Medulla oblongata (tissue), 1 donor: ENCODE results near the gene RFX8.
"Not testable (repeated sequence)": the region's sequence is repeated elsewhere in the genome, so short reads cannot be mapped to it uniquely, and the experiment has no call there.

ENCODE experiments used
- DNase-seq: peaks from one replicate; pipeline ENCODE4 v3.0.0-alpha.2; 2015; ENCODE audit errors: extremely low spot score

Gene RFX8

DNA sequence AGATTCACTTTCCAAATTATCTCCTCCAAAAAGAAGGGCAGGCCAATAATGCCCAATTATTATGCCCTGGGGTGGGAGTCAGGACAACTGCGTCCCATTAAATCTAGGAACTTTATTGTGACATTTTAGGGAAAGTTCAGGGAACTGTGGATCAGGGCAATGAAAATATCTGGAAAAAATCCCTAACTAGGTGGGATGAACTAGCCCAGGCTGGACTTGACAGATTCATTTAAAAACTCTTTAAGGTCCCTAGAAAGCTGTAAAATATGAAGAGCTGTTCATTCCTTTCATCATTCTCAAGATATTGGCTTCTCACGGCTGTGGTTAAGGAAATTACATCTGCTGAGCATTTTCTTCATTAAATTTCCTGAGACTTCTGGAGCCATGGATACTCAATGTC is 95.8 kb downstream of the RFX8 start:
- DNase-seq, result no peak

DNA sequence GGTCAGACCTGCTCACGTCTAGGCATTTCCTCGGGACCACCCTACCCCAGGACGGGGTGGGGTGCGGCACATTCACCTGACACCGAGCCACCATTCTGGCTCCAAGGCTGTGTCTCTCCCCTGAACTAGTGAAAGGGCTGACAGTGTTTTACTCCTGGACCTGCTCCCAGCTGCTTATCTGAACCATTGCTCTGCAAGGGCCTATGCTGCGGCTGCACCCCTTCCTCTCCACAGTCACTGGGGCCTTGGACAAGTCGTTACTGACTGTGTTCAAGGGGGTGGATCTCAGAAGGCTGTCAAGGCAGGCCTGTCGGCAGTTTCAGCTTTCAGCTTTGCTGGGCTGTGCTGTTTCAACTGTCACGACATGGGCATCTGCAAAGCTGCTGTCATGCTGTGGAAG is 99.3 kb downstream of the RFX8 start:
- DNase-seq, result no peak

DNA sequence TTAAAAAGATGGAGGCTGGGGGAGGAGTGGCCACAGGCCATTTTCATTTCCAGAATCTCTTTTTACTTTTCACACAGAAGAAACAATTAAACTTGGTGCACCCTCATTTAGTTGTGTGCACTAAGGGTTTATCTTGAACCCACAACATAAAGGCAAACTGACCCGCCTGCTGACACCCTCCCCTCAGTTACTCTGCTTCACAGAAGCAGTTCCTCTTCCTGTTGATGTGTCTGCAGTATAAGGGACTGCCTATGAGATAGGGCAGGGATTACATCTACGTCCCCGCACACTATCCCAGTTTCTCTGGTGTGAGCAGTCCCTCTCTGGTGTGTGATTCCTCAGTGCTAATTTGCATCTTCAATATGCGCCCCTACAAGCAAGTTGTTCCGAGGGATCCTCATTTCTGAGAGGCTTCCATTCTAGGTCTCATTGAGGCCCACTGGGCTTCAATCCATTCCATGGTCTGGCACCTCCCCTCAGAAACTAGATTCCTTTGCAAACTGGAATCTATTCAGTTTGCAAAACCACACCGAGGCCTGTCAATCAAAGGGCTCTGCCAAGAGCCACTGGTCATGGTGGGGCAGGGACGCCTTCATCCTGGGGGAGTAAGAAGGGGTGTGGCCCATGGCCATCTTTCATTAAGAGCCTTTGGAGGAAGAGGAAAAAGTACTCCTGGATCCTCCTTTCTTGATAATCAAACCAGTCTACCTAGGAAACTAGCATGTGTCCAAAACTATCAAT is 99.9 kb downstream of the RFX8 start:
- no peak for DNase-seq

DNA sequence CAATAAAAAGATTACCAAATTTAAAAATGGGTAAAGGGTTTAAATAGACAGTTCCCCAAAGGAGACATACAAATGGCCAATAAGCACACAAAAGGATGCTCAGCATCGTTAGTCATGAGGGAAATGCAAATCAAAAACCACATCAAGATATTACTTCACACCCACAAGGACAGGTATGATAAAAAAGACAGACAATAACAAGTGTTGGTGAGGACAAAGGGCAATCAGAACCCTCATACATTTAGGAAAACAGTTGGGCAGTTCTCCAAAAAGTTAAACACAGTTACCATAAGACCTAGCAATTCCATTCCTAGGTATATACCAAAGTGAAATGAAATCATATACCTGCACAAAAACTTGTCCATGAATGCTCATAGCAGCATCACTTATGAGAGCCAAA is 102.1 kb downstream of the RFX8 start:
- DNase-seq, result no peak

DNA sequence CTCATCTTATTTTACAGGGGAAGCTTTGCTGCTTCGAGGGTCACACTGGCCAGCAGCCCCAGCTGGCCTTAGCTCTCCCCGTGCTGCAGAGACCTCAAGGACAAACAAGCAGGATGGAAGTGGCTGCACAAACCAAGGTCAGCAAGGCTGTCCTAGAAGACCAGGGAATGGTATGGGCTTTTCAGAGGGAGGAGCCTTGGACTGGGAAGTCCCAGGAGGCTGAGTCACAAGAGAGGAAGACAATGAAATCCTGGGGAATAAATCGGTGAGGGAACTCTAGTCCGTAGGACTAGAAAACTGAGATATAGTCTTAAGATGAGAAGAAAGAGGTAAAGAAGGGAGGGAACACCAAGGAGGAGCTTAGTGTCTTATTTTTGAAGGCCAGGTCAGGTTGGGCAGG is 103.3 kb downstream of the RFX8 start:
- DNase-seq, result no peak

DNA sequence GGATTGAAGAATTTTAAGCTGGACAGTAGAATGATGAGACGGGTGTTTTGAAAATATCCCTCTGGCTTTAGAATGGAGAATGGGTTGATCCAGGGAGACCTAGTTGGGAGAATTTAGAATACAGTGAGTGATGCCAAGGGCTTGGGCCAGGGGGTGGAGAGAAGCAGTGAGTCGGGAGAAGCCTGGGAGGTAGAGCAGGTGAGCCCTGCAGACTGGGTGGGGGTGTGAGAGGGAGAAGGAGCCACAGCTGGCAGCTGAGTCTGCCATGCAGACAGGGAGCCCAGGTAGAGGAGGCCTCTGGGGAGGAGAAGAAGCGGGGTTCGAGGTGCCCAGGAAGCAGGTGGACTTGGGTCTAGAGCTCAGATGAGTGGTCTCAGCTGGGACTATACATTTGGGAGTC is 105.8 kb downstream of the RFX8 start:
- no peak for DNase-seq

DNA sequence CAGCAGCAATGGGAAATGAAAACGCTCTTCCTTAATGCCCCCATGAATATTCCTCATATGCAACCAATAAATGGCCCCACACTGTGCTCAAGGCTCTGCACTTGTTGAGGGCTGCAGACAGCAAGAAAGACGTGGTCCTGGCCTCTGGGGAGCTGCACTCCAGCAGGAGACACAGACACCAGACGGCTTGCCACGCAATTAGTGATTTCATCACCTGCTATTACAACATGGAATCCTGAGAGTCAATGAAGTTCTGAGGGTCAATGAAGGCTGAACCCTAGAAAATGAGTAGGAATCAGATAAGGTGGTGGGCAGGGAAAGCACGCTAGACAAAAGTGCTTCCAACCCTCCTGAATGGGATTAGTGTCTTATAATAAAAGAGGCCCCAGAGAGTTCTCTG is 106.5 kb downstream of the RFX8 start:
- no peak for DNase-seq

DNA sequence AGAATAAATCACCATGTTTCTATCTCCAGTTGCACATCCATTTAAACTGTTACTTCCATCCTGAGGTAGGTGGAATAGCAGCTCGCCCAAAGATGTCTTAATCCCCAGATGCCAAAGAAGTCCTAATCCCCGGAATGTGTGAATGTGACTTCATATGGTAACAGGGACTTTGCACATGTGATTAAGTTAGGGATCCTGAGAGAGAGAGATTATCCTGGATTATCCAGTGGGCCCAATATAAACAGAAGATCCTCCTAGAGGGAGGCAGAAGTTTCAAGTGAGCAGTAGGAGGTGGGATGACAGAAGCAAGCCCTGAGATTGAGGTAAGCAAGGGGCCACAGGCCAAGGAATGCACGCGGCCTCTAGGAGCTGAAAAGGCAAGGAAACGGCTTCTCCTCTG is 107.4 kb downstream of the RFX8 start:
- no peak for DNase-seq

DNA sequence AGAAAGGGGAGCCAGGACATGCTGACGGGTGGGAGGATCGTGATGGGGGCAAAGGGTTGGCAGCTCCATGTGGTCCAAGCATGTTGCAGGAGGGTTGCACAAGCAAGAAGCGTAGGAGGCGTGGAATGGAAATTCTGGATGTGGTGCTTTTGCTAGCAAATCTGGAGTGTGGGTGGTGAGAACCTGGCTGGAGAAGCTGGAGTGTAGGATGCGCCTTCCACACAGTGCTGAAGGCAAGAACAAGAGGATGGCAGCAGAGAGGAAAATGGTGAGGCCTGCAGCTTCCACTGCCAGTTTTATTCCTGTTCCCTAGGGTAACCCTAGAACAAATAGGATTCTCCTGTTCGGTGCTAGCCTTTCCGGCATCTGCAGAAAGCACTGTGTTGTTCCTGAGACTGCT is 110.0 kb downstream of the RFX8 start:
- no peak for DNase-seq

DNA sequence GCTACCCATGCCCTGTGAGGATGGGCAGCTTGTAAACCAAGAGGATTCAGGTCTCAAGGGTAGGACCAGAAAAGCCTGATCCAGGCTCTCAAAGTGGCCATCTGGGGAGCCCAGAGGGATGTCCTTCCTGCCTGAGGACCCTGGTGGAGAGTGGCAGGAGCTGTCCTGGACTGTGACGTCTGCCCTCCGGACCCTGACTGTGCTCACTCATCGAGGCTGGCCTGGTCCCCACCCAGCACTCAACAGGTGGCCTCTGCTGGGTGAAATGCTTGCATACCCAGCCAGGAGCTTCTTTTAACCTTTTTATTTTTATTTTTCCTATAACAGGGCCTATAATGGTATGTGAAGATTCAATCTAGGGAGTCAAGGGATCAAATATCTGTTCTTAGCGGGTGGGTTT is 112.1 kb downstream of the RFX8 start:
- DNase-seq, result no peak

DNA sequence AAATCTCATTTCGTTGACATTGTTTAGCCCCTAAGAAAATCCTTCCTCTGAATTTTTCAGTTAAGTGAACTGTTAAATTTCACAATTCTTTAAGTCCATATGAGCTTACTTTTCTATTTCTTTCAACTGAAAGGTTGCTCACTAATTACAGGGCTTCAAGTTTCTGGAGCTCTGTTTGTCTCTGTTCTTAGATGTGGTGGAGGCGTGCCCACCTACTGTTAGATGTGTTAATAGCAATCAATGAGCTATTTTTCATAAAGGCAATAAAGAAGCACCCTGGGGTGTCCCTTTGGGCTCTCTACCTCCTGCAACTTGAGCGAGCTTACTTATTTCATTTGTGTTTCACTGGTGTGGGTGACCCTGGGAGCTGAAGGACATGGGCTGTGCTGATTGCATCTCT is 112.6 kb downstream of the RFX8 start:
- no peak for DNase-seq

DNA sequence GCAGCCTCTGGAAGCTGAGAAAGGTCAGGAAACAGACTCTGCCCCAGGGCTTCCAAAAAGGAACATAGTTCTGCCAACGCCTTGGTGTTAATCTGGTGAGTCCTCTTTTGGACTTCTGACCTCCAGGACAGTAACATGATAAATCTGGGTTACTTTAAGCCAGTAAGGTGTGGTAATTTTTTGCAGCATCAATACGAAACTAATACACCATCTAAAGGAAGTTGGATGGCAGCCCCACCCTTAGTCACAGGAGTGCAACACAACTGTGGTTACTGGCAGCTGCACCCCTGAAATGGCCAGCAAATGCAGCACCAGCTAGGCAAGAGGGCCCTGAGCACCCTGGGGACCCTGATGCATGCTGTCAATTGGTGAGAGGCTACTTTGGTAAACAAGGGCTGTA is 113.4 kb downstream of the RFX8 start:
- no peak for DNase-seq

DNA sequence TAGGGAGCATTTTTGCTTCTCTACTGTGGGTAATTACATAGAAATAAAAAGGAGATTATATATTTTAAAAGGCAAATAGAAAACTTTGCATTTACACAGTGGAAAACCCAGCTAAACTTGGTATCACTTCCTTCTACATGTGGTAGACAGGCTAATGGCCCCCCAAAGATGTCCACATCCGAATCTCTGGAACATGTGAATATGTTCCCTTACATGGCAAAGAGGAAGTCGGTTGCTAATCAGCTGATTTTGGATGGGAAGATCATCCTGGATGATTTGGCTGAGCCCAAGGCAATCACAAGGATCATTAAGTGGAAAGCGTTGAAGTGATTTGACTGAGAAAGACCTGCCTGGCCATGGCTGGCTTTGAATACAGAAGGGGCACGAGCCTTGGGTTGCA is 113.8 kb downstream of the RFX8 start:
- DNase-seq, result no peak

DNA sequence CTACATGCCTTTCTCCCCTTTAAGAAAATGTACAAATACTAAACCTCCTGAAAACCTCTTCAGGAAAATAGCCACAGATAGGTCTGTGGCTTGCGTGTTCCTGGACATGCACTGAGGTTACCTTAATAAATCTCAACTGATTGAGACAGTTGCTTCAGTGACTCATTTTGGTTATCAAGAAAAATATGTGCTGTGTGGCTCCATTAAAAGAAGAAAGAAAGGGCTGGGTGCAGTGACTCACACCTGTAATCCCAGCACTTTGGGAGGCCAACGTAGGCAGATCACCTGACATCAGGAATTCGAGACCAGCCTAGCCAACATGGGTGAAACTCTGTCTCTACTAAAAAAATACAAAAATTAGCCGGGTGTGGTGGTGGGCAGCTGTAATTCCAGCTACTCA is 114.7 kb downstream of the RFX8 start:
- no peak for DNase-seq

DNA sequence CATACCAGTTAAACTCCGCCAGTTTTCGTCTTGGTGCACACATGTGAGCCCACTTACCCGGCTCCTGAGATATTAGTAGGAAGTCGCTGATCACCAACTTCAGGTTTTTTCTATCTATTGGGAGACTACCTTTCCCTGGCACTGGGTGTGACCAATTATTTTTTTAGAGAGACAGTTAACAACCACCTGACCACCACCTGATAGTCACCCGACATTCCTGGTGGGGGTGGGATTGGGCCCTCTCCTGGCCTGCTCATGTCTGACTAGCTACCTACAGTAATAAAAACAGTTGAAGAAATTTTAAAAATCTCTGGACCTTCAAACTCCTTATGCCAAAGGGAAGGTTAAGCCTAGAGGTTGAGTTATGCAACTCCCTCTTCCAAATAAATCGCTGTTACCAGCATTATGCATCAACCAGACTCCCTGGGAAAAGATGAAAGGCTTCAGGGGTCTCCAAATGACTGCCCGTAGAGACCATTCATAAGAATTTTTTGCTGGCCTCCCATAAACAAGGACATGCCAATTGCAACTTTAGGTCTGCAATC is 115.4 kb downstream of the RFX8 start:
- DNase-seq, result no peak

DNA sequence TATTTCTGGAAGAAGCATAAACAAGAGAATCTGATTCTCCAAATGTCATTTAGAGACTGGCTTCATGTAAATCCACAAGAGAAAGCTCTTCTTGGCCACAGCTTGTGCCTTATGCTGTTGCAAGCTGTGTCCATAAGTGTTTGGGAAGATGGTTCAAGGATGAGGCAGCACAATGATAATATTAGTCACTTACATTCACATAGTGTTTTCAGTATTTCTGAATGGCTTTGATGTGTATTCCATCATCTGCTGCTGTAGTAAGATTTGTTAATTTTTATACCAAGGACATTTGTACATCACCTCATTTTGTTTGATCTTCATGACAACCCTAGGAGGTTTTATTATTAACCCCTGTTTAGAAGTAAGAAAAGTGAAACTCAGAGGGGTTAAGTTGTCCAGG is 117.5 kb downstream of the RFX8 start:
- DNase-seq, result no peak

DNA sequence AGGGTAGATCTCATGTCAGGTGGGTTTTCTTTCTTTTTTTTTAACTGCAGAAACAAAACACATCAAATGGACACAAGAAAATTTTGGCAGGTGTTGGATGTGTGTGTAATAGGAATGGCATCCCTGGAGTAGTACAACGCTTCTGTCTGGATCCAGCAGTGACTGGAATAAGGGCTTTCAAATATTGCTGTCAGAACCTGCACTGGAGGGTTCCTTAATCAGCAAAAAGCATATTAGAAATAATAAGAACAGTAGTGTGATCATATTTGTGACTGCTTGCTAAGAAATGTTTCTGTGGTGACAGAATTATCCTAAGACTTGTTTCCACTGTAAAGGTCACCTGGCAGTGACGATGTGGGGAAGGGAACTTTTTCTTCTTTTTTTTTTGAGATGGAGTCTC is 118.4 kb downstream of the RFX8 start:
- DNase-seq, result no peak

DNA sequence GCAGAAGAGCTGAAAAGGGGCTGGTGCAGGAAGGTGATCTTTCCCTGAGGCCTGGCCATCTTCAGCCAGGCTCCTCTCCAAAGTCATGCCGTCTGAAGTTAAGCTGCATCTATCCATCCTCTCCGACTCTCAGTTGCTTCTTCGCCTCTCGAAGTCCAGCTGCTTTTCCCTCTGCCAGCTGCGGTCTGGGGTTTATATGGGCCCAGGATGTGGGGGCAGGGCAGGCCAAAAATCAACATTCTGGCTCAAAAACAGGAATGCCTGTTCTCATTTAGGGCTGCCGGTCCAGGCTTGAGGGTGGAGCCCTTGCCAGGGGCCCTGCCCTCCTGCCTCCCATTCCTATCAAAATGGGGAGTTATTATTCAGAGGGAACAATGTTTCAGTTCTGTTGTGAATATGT is 118.9 kb downstream of the RFX8 start:
- DNase-seq, result no peak

DNA sequence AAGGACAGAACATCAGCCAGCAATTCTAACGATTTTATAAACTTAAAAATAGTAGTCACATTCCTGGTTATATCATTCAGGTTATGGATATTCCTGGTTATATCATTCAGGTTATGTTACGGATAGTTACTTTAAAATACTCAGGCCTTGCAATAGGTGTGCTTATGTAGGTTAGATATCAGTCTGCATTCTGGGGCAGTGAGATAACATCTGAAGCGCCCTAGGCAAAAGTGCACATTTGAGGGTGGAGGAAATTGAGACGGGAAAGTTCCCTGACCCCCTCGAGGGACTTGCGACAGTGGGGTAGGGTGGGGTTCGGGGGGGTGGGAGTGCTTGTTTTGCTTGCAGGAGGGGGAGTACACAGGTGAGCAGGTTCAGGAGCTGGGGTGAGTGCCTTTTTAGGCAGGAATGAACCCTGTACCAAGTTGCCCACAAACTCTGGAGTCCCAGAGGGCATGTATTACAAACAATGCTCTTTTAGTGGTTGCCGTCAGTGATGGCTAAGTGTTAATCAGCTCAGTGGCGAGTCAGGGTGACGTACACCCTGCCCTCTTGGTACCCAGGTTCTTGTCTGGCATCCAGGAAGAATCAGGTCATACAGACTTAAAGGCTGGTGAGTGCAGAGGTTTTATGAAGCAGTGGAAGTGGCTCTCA is 119.4 kb downstream of the RFX8 start:
- no peak for DNase-seq

DNA sequence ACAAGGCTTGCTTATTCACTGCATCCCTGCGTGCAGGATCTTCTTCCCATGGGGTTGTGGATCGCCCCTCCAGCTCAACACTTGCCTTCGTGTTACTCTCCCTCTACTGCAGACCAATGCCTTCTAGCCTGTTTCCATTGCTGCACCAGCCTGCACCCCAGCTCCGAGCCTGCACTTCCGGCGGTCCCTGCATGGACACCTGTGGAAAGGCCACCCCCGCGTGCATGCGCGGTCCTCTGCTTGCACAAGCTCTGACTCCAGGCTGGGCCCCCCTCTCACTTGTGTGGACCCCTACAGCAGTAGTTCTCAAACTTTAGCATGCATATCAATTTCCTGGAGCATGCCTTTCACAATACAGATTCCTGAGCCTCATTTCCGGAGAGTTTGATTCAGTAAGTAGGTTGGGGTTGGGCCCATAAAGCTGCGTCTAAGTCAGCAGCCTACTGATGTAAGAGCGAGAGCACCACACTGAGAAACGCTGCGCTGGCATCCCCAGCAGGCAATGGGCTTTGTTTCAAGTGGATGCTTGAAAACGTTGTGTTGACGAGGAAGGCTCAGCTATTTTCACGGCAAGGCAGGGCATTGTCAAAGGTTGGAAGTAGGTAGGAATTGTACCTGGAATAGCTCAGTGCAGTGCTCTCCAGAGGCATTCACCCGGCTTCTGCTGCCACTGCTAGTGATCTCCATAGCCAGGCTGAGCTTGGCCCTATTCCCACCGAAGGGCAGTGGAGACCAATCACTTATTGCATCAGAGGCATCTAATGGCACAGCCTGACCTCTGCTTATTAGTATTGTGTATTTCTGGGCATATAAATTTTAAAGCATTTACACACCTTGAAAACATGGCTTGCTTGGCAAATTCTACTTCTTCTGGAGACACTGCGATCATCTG is 120.2 kb downstream of the RFX8 start:
- no peak for DNase-seq

DNA sequence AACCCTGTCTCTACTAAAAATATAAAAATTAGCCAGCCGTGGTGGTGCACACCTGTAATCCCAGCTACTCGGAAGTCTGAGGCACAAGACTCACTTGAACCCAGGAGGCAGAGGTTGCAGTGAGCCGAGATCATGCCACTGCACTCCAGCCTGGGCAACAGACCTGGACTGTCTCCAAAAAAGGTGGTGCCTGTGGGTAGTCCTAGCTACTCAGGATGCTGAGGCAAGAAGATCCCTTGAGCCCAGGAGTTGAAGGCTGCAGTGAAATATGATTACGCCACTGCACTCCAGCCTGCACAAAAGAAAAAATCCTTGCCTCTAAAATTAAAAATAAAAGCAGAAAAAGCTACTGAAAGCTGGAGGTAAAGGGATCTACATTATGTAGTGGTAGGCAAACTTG is 122.3 kb downstream of the RFX8 start:
- not testable (repeated sequence) for DNase-seq

DNA sequence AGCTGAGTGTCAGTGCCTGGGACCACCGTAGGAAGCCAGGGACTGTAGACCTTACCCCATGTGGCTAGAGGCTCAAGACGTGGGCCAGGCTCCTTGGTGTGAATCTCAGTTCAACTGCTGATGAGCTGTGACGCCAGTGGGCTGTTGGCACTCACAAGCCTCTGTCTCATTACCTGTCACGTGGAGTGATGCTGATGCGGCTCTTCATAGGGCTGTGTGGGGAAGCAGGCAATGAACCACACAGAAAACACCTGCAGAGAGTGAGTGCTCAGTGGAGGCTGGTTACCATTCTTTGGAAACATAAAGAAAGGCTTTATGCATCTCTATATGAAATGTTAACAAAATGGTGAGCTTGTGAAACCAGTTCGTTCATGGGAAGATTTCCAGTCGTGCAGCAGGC is 123.7 kb downstream of the RFX8 start:
- DNase-seq, result no peak
